SIG-M5 (cell line): ENCODE data around the gene ADCY5.

Experiments
- DNase-seq: peaks from one replicate; lab custom pipeline; 2025; lab: John Stamatoyannopoulos, UW

Gene ADCY5

GRCh38 chr3:123367467-123368154 lies 81.3 kb downstream of the ADCY5 start:
- DNase-seq: no peak

- no peak for DNase-seq
Measured at GRCh38 chr3:123365450-123366143, 83.3 kb downstream of the ADCY5 start.

GRCh38 chr3:123361071-123361470 lies 87.8 kb downstream of the ADCY5 start:
- DNase-seq: no peak

DNA sequence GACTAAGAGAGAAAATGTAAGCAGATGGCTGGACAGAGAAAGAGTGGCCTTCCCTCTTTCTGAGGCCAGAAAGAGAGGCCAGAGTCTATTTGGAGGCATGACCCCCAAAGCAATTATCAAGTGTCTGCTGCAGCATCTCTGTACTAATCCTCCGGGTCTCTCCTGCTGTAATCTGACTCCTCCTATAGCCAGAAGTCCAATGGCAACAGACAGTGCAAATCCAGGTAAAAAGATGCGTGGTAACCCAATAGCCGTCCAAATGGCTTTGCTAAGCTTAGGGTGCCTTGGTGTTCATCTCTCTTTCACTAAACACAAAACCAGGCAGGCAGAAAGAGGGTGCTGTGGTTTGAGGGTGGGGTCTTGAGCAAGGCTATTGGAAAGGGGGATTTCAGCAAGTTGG lies 91.6 kb downstream of the ADCY5 start:
- no peak for DNase-seq

DNA sequence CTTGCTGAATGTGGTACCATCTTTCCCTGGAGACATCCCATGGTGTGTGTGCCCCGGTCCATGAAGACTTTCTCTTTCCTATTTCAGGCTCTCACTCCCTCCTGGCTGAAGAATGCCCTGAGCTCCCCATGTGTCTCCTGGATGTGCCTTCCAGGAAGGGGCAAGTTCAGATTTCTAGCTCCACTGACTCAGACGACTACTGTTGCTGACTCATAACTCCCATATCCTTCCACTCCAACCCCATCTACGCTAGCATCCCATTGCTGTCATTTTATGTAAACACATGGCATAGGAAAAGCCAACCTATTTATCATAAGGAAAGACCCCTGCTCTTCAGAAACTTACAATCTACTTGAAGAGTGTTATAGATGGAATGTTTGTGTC lies 95.0 kb downstream of the ADCY5 start:
- DNase-seq: no peak

DNA sequence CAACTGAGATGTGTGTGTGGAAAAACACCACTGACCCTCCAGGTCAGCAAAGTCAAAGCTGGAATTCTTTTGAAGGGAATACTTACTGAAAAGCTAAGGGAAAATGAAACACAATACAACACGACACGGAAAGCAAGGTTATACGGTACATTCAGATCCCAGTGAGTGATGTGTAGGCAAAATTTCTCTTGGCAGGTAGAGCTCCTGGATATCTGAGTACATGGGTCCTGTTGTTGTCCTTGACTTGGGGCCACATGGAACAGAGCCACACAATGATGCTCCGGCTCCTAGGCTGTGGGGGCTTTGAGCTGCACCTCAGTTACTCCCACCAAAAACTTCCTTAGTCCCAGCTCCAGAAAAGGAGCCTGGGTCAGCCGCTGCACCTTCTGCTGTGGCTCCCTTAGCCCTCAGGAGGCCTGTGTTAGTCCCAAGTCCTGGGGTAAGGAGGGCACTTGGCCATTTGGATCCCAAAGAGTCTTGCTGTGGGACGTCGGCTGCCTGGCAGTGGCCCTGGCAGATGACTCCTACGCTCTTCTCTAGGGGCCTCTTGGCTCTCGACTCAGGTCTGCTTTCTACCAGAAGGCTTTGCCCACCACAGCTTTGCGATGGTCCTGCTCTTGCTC lies 95.6 kb downstream of the ADCY5 start:
- DNase-seq: no peak

- no peak for DNase-seq
Measured at GRCh38 chr3:123352134-123352554, 96.7 kb downstream of the ADCY5 start.

- no peak for DNase-seq
Measured at GRCh38 chr3:123351501-123351900, 97.4 kb downstream of the ADCY5 start.

DNA sequence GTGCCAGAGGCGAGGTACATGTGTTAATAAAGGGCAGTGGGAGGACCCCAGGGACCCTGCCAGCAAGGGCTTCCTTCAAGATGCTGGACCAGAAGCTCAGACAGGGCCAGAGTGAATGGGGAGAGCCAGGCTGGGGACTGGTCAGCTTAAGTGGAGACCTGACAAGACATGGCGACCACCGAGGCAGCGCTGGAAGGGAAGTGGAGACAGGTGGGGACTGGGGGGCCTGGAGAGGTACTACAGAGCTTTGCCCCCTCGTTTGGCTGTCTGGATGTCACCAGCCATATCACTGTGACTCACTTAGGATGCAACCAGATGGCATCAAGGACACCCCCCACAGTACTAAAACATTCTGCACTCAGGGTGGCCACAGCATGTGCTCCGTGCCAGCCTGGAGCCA lies 97.9 kb downstream of the ADCY5 start:
- no peak for DNase-seq

GRCh38 chr3:123349566-123350435 lies 99.1 kb downstream of the ADCY5 start:
- DNase-seq: no peak

- no peak for DNase-seq
Measured at GRCh38 chr3:123349201-123349535, 99.7 kb downstream of the ADCY5 start.

GRCh38 chr3:123348471-123349200 lies 100.3 kb downstream of the ADCY5 start:
- DNase-seq: no peak

DNA sequence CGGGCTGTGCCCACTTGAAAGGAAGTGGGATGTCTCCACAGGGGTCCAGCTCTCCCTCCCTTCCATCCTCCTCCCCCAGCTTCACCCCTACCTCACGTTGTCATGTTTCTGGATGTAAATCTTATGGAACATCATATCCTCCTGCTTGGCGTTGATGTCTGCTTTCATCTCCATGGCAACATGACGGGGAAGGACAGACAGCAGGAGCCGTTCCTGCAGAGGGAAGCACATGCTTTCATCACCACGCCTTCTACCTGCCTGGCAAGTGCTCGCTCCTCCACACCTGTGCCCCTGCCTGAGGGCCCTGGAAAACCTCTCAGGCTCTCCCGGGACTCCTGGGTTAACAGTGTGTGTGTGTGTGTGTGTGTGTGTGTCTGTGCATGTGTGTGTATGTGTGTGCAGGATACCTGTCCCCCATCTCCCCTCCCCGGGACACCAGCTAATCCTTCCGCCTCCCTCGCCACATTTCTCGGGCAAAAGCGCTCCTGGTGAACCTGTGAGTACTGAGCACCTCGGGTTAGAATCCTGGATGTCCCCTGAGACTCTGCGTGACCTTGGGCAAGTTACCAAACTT lies 101.1 kb downstream of the ADCY5 start:
- DNase-seq: no peak

- no peak for DNase-seq
Measured at GRCh38 chr3:123347205-123347604, 101.7 kb downstream of the ADCY5 start.

GRCh38 chr3:123346021-123346420 lies 102.9 kb downstream of the ADCY5 start:
- DNase-seq: no peak

GRCh38 chr3:123344907-123345594 lies 103.8 kb downstream of the ADCY5 start:
- no peak for DNase-seq

GRCh38 chr3:123344175-123344906 lies 104.5 kb downstream of the ADCY5 start:
- no peak for DNase-seq

DNA sequence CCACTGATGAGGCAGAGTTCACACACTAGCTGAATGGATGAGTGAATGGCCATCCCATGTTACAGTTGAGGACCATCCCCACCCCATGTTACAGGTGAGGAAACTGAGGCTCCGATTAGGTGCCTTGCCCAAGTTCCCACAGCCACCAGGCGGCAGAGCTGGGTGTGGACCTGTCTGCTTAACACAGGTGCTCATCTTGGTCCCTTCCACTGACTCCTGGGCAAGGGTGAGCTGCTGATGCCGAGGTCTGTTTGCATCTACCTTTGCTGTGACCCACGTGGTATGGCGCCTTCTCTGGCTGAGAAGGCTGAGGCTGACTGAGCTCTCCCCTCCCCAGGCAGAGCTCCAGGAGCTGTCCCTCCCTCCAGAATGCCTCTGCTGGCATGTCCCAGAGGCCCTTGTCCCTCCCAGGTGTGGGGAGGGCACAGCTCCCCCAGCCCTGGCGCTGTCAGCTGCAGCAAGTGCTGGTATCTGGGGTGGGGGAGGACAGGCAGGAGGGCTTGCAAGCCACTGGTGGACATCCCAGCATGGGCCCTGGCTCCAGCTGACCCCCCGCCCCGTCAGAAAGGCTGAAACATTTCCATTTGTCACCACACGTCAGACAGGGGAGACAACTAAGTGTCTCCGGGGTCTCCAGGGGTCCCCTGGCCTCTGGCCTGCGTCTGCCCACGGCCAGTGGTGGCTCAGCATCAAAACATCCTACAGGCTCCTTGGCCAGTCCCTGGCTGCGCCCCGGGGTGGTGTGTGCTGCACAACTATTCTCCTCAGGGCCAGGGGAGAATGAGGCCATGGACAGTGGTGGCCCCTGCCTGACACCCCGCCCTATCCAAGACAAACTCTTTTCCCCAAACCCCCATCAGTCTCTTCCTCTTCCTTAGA lies 105.4 kb downstream of the ADCY5 start:
- DNase-seq: no peak

GRCh38 chr3:123342631-123343080 lies 106.2 kb downstream of the ADCY5 start:
- no peak for DNase-seq
